ENCODE data around the gene SNIP1. TPM values are rescaled to one million over a fixed set of nuclear protein-coding genes. Genes with fewer than 3 reads are reported as not detected.

Gene SNIP1, protein sequence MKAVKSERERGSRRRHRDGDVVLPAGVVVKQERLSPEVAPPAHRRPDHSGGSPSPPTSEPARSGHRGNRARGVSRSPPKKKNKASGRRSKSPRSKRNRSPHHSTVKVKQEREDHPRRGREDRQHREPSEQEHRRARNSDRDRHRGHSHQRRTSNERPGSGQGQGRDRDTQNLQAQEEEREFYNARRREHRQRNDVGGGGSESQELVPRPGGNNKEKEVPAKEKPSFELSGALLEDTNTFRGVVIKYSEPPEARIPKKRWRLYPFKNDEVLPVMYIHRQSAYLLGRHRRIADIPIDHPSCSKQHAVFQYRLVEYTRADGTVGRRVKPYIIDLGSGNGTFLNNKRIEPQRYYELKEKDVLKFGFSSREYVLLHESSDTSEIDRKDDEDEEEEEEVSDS
- polyA plus RNA-seq (2011; rRNA removed) (7.8 and 8.9 TPM in 2 replicates), polyA minus RNA-seq (2011; rRNA and poly(A)+ RNA removed) (10.7 and 13.6 TPM in 2 replicates)

- TF ChIP-seq CTCF (IDR thresholded peaks at IDR 0.05; ENCODE audit: low read depth, low read length) = no peak
- Histone ChIP-seq H3K4me3 (ENCODE audit: low read depth, low read length) (peak within 1 kb of the TSS; percentile 87), H3K9me3 (ENCODE audit: control insufficient read depth, insufficient read depth, low read length) (no peaks in the 10 kb centered on the region), H3K27ac (ENCODE audit: low read depth, low read length) (peak within 1 kb of the TSS; percentile 86), H3K27me3 (ENCODE audit: control insufficient read depth, insufficient read depth, low read length) (no peaks in the 10 kb centered on the region)
- ChIA-PET POLR2A (interaction anchor here (0.6 to 1.0 kb wide), 3 partner anchors 9 to 254 kb away, joined by 3 to 7 read pairs (median 6); partner anchors contain the start of genes MEAF6 and YRDC), CTCF (interaction anchor here (0.8 to 1.6 kb wide), 2 partner anchors 40 to 49 kb away, joined by 3 to 5 read pairs; partner anchors contain the start of gene MEAF6)
- DNase-seq (ENCODE audit: low read depth, low spot score) = peak; percentile 73
Observed at GRCh38 chr1:37553927-37554808, at the start of gene SNIP1. TSS of gene SNIP1 (minus strand) at chr1:37554293. CDS start at chr1:37554229, 64 bp downstream.

- CTCF ChIA-PET = interaction anchor here (0.5 to 13.1 kb wide), 34 partner anchors 9 to 401 kb away, joined by 3 to 378 read pairs (median 5); partner anchors contain the start of genes CDCA8 and MEAF6
Observed at GRCh38 chr1:37602750-37603694, 48.9 kb upstream of the SNIP1 start.

DNA sequence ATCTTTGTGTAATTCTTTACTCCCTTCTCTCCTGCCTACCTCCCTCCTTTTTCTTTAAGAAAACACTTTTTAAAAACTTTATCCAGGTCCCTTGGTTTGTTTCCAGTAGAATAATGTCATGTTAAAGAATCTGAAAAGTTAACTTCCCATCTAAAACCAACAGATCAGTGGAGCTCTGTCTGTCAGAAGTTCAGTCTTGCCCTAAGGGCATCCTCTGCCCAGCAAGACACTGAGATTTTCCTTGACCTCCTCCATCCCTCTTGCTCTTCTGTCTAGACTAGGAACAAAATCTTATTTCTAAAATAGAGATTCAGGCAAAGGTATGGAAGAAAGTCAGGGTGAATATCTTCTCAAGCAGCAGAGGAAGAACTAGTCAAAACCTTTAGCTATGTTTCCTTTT is 47.3 kb upstream of the SNIP1 start:
- H3K27ac ChIP-seq (ENCODE audit: low read depth, low read length) = no peak overlapping the region
- POLR2A ChIA-PET = no interaction called here
- CTCF ChIA-PET = interaction anchor here (1.1 to 13.1 kb wide), 5 partner anchors 18 to 79 kb away, joined by 3 to 378 read pairs (median 17); no protein-coding TSS in a partner anchor
- peaks cover 24% of the 10 kb centered on the region for H3K27me3 ChIP-seq (ENCODE audit: control insufficient read depth, insufficient read depth, low read length)
- TF ChIP-seq CTCF (IDR thresholded peaks at IDR 0.05; ENCODE audit: low read depth, low read length) = no peak
- no peaks in the 10 kb centered on the region for H3K9me3 ChIP-seq (ENCODE audit: control insufficient read depth, insufficient read depth, low read length)
- no peak for DNase-seq (ENCODE audit: low read depth, low spot score)
- H3K4me3 ChIP-seq (ENCODE audit: low read depth, low read length) = no peak overlapping the region

More at GRCh38 chr1:37602750-37603694, 48.9 kb upstream of the SNIP1 start:
- no peak for DNase-seq (ENCODE audit: low read depth, low spot score)
- Histone ChIP-seq H3K27ac (ENCODE audit: low read depth, low read length) (no peak overlapping the region), H3K27me3 (ENCODE audit: control insufficient read depth, insufficient read depth, low read length) (peaks cover 29% of the 10 kb centered on the region), H3K9me3 (ENCODE audit: control insufficient read depth, insufficient read depth, low read length) (no peaks in the 10 kb centered on the region), H3K4me3 (ENCODE audit: low read depth, low read length) (no peak overlapping the region)
- TF ChIP-seq CTCF (IDR thresholded peaks at IDR 0.05; ENCODE audit: low read depth, low read length) = peak; percentile 78
- POLR2A ChIA-PET = interaction anchor here (0.7 to 1.2 kb wide), 3 partner anchors 32 to 87 kb away, joined by 3 to 6 read pairs (median 3); partner anchors contain the start of gene RSPO1

DNA sequence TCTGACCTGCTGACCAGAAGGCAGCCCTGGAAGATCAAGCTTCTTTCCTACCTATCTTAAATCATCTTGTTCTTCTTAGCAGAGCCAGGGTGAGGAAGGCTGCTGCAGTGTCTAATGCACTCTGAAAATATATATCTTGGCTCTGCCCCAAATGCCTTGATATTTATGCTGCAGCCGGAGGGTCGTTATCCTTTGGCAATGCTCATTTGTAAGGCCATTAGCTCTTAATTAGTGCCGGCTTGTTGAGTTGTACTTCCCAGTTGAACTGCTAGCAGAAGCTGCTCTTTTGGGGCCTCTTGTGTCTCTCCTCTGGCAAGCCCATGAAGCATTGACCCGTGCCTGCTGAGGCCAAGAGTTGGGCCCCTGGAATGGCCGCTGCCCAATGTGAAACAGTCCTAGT is 45.8 kb upstream of the SNIP1 start:
- POLR2A ChIA-PET = no interaction called here
- TF ChIP-seq CTCF (IDR thresholded peaks at IDR 0.05; ENCODE audit: low read depth, low read length) = no peak
- H3K4me3 ChIP-seq (ENCODE audit: low read depth, low read length) = no peak overlapping the region
- no peak for DNase-seq (ENCODE audit: low read depth, low spot score)
- H3K27ac ChIP-seq (ENCODE audit: low read depth, low read length) = no peak overlapping the region
- H3K27me3 ChIP-seq (ENCODE audit: control insufficient read depth, insufficient read depth, low read length) = peaks cover 22% of the 10 kb centered on the region
- CTCF ChIA-PET = interaction anchor here (0.7 to 13.1 kb wide), 3 partner anchors 23 to 251 kb away, joined by 3 to 378 read pairs (median 7); no protein-coding TSS in a partner anchor
- no peaks in the 10 kb centered on the region for H3K9me3 ChIP-seq (ENCODE audit: control insufficient read depth, insufficient read depth, low read length)

Measured in AG04450 (cell line).